Calu3 (cell line): ENCODE results near the gene PLEKHD1. TPM values are rescaled to one million over a fixed set of nuclear protein-coding genes. Genes with fewer than 3 reads are reported as not detected.

ENCODE experiments used
- BruUV-seq: library from RNA; stranded (reverse); fragments of 400-500 nt; replicated peaks from 2 replicates; lab custom pipeline; 2021; lab: Mats Ljungman, UMichigan
- CTCF ChIA-PET: fragments of 300-600 bp; sonication (Branson Sonifier 250); formaldehyde crosslinking; loops from one replicate; lab custom pipeline; 2022; ENCODE audit warnings: antibody characterized with exemption; lab: Charles Lee
- DNase-seq: peaks from one replicate; pipeline ENCODE4 v3.0.0; 2022
- H3K27ac Mint-ChIP-seq: one replicate; pipeline ENCODE4 v1.8.0; 2022; ENCODE audit warnings: mixed read lengths; ENCODE audit not compliant: unreplicated experiment
- H3K27me3 Mint-ChIP-seq: one replicate; pipeline ENCODE4 v1.8.0; 2022; ENCODE audit warnings: mixed read lengths; ENCODE audit not compliant: unreplicated experiment
- H3K36me3 Mint-ChIP-seq: one replicate; pipeline ENCODE4 v1.8.0; 2022; ENCODE audit warnings: mild to moderate bottlenecking, moderate library complexity, mixed read lengths; ENCODE audit not compliant: insufficient read depth, unreplicated experiment
- H3K4me1 Mint-ChIP-seq: one replicate; pipeline ENCODE4 v1.8.0; 2022; ENCODE audit warnings: mild to moderate bottlenecking, low read depth, mixed read lengths; ENCODE audit not compliant: unreplicated experiment
- H3K4me3 Mint-ChIP-seq: one replicate; pipeline ENCODE4 v1.8.0; 2022; ENCODE audit warnings: mild to moderate bottlenecking, low read depth, moderate library complexity, mixed read lengths; ENCODE audit not compliant: unreplicated experiment
- H3K9me3 Mint-ChIP-seq: one replicate; pipeline ENCODE4 v1.8.0; 2022; ENCODE audit warnings: low read depth, mixed read lengths; ENCODE audit not compliant: unreplicated experiment
- intact Hi-C: fragments of 100-400 bp; cut with micrococcal nuclease; formaldehyde crosslinking; loops from one replicate; pipeline ENCODE4 v1.10.0; 2022; ENCODE audit not compliant: unreplicated experiment
- total RNA-seq: library from RNA; stranded (reverse); gene quantifications from 2 replicates; pipeline ENCODE4 v1.2.3, GENCODE V29; 2022
- TF ChIP-seq, protein P1 (sequence below): fragments of 200-600 bp; IDR thresholded peaks from one replicate; pipeline ENCODE4 v1.8.0; 2022; ENCODE audit warnings: antibody characterized with exemption; ENCODE audit not compliant: unreplicated experiment

Gene PLEKHD1
- total RNA-seq, 1 experiment from 2014 or later, result 0.73 TPM

DNA sequence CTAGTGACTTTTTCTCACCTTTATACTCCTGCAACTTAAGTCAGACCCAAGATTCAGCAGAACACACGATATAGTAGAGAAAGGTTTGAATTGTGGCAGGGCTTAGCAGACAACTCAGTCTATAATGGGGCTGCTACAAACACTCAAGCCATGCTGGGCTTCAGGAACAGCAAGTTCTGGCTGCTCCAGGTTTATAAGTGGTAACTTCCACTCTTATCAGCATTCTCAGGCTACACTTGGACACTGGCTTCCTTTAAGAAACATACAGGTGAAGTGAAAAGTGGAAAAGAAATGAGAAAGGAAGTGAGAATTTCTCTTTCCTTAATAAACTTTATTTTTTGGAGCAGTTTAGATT, 21.7 kb downstream of the PLEKHD1 start:
- CTCF ChIA-PET, result interaction anchor here (1.0 kb wide), 1 partner anchor 42 kb away, joined by 3 read pairs; no protein-coding TSS in a partner anchor
- Mint-ChIP-seq H3K27ac (no peak overlapping the region), H3K4me1 (no peaks in the 10 kb centered on the region), H3K9me3 (no peaks in the 10 kb centered on the region), H3K4me3 (no peak overlapping the region), H3K36me3 (no peaks in the 10 kb centered on the region), H3K27me3 (peaks cover 20% of the 10 kb centered on the region)
- intact Hi-C loops, result no loop called here
- TF ChIP-seq, protein P1, sequence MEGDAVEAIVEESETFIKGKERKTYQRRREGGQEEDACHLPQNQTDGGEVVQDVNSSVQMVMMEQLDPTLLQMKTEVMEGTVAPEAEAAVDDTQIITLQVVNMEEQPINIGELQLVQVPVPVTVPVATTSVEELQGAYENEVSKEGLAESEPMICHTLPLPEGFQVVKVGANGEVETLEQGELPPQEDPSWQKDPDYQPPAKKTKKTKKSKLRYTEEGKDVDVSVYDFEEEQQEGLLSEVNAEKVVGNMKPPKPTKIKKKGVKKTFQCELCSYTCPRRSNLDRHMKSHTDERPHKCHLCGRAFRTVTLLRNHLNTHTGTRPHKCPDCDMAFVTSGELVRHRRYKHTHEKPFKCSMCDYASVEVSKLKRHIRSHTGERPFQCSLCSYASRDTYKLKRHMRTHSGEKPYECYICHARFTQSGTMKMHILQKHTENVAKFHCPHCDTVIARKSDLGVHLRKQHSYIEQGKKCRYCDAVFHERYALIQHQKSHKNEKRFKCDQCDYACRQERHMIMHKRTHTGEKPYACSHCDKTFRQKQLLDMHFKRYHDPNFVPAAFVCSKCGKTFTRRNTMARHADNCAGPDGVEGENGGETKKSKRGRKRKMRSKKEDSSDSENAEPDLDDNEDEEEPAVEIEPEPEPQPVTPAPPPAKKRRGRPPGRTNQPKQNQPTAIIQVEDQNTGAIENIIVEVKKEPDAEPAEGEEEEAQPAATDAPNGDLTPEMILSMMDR, result no peak
- DNase-seq, result no peak
- no TSS peak for BruUV-seq

DNA sequence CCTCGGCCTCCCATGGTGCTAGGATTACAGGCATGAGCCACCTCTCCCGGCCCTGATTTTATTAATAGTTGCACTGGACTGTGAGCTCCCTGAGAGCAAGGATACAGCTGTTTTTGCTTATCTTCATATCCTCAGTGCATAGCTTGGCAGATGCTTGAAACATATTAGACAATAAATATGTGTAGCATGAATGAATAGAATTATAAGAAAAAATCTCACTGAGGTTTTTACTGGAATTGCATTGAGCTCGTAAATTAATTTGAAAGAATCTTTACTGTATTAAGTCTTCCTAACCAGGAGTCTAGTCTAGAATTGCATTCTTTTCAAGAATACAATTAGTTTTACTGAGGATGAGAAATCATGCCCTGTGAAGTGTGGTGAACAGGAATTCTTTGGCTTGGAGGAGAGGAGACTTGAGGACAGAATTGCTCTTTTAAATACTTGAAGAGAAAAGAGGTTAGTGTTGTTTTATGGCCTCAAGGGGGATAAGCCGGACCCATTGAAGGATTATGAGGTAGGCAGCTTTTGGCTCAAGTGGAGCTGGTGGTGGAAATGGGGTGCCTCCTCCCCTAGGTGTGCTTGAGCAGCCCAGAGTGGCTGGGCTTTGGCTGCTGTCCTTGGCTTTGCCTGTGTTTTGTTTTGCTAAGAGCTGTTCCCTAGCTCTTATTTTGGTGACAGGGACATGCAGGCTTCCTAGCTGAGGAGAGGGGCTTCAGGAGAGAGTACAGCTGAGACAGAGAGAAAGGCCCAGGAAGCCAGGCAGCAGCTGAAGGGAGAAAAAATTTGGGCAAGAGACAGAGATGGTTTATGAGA, 34.0 kb downstream of the PLEKHD1 start:
- TF ChIP-seq, protein P1, result no peak
- Mint-ChIP-seq H3K9me3 (peaks cover 2% of the 10 kb centered on the region), H3K4me3 (no peak overlapping the region), H3K36me3 (no peaks in the 10 kb centered on the region), H3K27me3 (peaks cover 36% of the 10 kb centered on the region), H3K27ac (no peak overlapping the region), H3K4me1 (no peaks in the 10 kb centered on the region)
- intact Hi-C loops, result no loop called here
- no TSS peak for BruUV-seq
- CTCF ChIA-PET, result interaction anchor here (0.7 kb wide), 1 partner anchor 15 kb away, joined by 5 read pairs; no protein-coding TSS in a partner anchor
- DNase-seq, result no peak

DNA sequence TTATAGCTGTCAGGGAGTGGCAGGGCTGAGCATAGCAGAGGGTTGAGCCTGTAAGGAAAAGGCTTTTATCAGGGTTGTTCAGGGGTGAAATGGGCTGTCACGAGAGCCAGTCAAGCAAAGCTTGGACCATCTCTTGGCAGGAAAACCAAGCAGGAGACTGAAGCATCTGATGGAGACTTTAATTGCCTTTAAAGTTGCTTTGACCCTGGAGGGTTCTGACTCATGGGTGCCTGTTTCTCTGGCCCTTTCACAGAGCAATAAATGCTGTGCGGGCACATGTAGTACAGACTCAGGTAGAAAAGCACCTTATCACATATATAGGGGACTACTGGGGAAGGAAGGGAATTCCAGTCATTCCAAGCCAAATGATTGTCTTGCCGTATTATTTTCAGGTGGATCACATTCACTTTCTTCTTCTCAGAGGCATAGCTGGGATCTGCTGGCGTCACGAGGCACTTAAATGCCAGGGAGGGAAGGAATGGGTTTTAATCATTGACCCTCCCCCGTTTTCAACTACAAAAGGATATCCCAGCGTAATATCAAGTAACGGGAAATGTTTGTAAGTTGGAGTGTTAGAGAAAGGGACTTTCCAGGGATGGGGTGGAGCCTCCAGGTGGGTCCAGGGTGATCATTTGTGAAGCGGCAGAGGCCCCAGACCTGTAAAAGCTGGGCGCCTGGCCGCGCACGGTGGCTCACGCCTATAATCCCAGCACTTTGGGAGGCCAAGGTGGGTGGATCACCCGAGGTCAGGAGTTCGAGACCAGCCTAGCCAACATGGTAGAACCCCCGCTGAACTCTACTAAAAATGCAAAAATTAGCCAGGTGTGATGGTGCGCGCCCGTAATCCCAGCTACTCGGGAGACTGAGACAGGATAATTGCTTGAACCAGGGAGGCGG, 34.9 kb downstream of the PLEKHD1 start:
- BruUV-seq, result no TSS peak
- CTCF ChIA-PET, result interaction anchor here (0.8 to 1.2 kb wide), 2 partner anchors 12 to 16 kb away, joined by 3 to 4 read pairs; no protein-coding TSS in a partner anchor
- Mint-ChIP-seq H3K36me3 (no peaks in the 10 kb centered on the region), H3K4me1 (no peaks in the 10 kb centered on the region), H3K27me3 (peaks cover 36% of the 10 kb centered on the region), H3K9me3 (peaks cover 2% of the 10 kb centered on the region), H3K27ac (no peak overlapping the region), H3K4me3 (no peak overlapping the region)
- TF ChIP-seq, protein P1, result no peak
- no peak for DNase-seq
- intact Hi-C loops, result no loop called here

DNA sequence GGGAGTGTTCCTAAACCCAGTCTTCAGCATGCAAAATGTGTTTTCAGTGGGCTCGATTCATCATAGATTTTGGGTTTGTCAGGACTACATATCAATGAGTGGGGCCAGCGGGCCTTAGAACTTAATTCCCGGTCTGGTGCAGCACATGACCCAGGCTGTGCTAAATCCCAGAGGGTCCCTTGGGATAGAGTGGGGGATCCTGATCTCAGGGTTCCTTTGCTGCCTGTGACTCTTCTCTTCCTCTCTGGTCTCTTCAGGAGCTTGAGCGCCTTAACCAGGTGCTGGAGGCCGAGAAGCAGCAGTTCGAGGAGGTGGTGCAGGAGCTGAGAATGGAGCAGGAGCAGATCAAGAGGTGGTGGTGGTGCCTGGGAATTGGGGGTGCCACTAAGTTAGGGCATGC, 37.5 kb downstream of the PLEKHD1 start:
- intact Hi-C loops, result no loop called here
- CTCF ChIA-PET, result no interaction called here
- H3K27me3 Mint-ChIP-seq, result peaks cover 46% of the 10 kb centered on the region
- no peaks in the 10 kb centered on the region for H3K36me3 Mint-ChIP-seq
- H3K27ac Mint-ChIP-seq, result no peak overlapping the region
- TF ChIP-seq, protein P1, result no peak
- H3K4me1 Mint-ChIP-seq, result no peaks in the 10 kb centered on the region
- no TSS peak for BruUV-seq
- no peak for DNase-seq
- no peak overlapping the region for H3K4me3 Mint-ChIP-seq
- no peaks in the 10 kb centered on the region for H3K9me3 Mint-ChIP-seq
